ENCODE data around the gene EID3. TPM values are rescaled to one million over a fixed set of nuclear protein-coding genes. Genes with fewer than 3 reads are reported as not detected.
"Not testable (repeated sequence)": the region's sequence is repeated elsewhere in the genome, so short reads cannot be mapped to it uniquely, and the experiment has no call there.

The EID3 gene
- total RNA-seq, 1 donor from 2014 or later = 9.1 TPM

DNA sequence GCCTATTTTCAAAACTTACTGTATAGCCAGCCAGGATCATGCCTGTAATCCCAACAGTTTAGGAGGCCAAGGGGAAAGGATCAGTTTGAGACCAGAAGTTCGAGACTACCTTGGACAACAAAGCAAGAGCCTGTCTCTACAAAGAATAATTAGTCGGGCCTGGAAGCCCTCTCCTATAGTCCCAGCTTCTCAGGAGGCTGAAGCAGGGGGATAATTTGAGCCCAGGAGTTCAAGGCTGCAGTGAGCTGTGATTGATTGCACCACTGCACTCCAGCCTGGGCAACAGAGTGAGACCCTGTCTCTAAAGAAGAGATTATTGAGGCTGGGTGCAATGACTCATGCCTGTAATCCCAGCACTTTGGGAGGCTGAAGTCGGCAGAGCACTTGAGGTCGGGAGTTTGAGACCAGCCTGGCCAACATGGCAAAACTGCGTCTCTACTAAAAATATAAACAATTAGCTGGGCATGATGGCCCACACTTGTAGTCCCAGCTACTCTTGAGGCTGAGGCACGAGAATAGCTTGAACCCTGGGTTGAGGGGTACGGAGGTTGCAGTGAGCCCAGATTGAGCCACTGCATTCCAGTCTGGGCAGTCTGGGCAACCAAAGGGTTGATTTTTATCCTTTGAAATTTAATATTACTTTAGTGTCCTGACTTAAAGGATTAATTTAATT, 14.1 kb downstream of the EID3 start:
- H3K36me3 ChIP-seq = peaks cover 4 to 89% of the 10 kb centered on the region in 2 donors
- intact Hi-C loops (cut with DNase I) = no loop called here

DNA sequence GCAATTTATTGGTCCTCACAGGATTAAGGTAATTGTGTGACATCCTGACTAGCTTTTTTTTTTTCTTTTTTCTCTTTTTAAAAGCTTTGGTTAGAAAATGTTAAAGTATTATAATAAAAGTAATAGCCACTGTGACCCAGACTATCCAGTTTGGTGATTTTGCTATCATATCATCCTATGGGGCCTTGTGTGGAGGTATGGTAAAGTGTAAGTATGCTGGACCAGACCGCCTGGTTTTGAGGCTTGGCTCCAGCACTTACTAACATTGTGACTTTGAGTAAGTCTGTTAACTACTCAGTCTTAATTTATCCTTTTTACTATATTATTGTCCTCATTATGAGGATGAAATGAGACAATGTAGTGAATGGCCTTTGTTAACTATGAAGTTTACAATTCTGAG, 15.5 kb downstream of the EID3 start:
- H3K36me3 ChIP-seq = peaks cover 4 to 79% of the 10 kb centered on the region in 2 donors
- H3K4me3 ChIP-seq = no peak overlapping the region
- H3K4me1 ChIP-seq = no peaks in the 10 kb centered on the region
- TF ChIP-seq POLR2AphosphoS5 (IDR thresholded peaks at IDR 0.05; ENCODE audit: insufficient read depth in 1 of 2, low read depth in 1 of 2) = no peak
- TF ChIP-seq POLR2A (IDR thresholded peaks at IDR 0.05) = no peak
- TF ChIP-seq, protein P1, sequence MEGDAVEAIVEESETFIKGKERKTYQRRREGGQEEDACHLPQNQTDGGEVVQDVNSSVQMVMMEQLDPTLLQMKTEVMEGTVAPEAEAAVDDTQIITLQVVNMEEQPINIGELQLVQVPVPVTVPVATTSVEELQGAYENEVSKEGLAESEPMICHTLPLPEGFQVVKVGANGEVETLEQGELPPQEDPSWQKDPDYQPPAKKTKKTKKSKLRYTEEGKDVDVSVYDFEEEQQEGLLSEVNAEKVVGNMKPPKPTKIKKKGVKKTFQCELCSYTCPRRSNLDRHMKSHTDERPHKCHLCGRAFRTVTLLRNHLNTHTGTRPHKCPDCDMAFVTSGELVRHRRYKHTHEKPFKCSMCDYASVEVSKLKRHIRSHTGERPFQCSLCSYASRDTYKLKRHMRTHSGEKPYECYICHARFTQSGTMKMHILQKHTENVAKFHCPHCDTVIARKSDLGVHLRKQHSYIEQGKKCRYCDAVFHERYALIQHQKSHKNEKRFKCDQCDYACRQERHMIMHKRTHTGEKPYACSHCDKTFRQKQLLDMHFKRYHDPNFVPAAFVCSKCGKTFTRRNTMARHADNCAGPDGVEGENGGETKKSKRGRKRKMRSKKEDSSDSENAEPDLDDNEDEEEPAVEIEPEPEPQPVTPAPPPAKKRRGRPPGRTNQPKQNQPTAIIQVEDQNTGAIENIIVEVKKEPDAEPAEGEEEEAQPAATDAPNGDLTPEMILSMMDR (IDR thresholded peaks at IDR 0.05) = no peak
- H3K27me3 ChIP-seq = no peaks in the 10 kb centered on the region
- intact Hi-C loops (cut with DNase I) = no loop called here
- no peak for DNase-seq (ENCODE audit: extremely low spot score in 2 of 2)
- H3K9me3 ChIP-seq = no peaks in the 10 kb centered on the region
- no peak overlapping the region for H3K27ac ChIP-seq

More for the DNA sequence above, 14.1 kb downstream of the EID3 start:
- no peak for DNase-seq (ENCODE audit: extremely low spot score in 2 of 2)
- Histone ChIP-seq H3K27me3 (no peaks in the 10 kb centered on the region), H3K9me3 (no peaks in the 10 kb centered on the region), H3K4me1 (no peaks in the 10 kb centered on the region), H3K4me3 (no peak overlapping the region), H3K27ac (no peak overlapping the region)
- TF ChIP-seq, protein P1 (IDR thresholded peaks at IDR 0.05) = no peak
- TF ChIP-seq POLR2A (IDR thresholded peaks at IDR 0.05) (no peak), POLR2AphosphoS5 (IDR thresholded peaks at IDR 0.05; ENCODE audit: insufficient read depth in 1 of 2, low read depth in 1 of 2) (no peak)

DNA sequence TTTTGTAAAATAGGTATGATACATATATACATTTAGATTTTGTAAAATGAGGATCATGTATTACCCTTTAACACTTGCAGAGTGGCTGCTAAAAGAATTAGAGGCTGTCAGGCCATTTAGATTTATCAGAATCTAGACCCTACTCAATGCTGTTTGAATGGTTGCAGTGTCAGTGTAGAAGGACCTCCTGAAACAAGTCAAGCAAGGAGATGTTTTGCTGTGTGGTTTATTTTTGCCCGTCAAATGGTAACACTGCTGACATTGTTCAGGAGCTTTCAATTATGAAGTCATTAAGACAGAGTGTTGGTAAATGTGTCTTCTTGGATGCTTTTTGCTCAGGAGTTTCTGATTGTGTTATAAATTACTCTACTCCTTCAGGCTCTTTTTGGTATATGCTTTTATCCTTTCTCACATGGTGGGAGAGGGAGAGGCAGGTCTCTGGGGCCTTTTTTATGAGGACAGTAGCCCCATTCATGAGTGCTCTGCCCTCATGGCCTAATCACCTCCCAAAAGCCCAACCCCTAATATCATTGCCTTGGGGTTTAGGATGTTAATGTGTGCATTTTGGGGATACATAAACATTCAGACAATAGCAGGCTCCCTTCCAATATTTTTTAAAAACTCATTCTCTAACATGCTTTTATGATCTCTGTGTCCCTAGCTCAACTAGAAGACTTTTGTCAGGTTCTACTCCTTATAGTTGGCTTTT, 16.5 kb downstream of the EID3 start:
- intact Hi-C loops (cut with DNase I) = no loop called here
- TF ChIP-seq POLR2A (IDR thresholded peaks at IDR 0.05) = no peak
- TF ChIP-seq, protein P1 (IDR thresholded peaks at IDR 0.05) = no peak
- no peak for TF ChIP-seq POLR2AphosphoS5 (IDR thresholded peaks at IDR 0.05; ENCODE audit: insufficient read depth in 1 of 2, low read depth in 1 of 2)
- no peaks in the 10 kb centered on the region for H3K4me1 ChIP-seq
- H3K9me3 ChIP-seq = no peaks in the 10 kb centered on the region
- peaks cover 4 to 79% of the 10 kb centered on the region in 2 donors for H3K36me3 ChIP-seq
- no peak for DNase-seq (ENCODE audit: extremely low spot score in 2 of 2)
- H3K27ac ChIP-seq = no peak overlapping the region
- no peaks in the 10 kb centered on the region for H3K27me3 ChIP-seq
- H3K4me3 ChIP-seq = no peak overlapping the region

DNA sequence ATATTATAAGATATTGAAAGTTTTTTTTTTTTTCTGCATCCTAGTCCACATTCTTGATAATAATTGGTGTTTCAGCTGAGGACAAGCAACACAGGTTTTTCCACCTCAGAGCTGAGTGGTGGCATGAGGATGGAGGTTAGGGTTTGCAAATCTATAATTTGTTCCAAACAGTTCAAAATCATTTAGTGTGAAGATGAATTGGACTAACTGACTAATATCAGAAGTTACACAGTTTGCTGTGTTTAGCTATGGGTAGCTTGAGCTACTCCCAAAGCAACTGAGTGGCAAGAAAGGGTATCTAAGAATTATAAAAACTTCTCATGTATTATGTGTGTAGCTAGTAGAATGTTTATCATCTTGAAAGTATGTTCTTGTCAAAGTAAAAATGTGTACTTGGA, 17.1 kb downstream of the EID3 start:
- no peak overlapping the region for H3K4me3 ChIP-seq
- peaks cover 4 to 79% of the 10 kb centered on the region in 2 donors for H3K36me3 ChIP-seq
- no peaks in the 10 kb centered on the region for H3K4me1 ChIP-seq
- no peaks in the 10 kb centered on the region for H3K9me3 ChIP-seq
- no peaks in the 10 kb centered on the region for H3K27me3 ChIP-seq
- no peak for TF ChIP-seq POLR2AphosphoS5 (IDR thresholded peaks at IDR 0.05; ENCODE audit: insufficient read depth in 1 of 2, low read depth in 1 of 2)
- DNase-seq (ENCODE audit: extremely low spot score in 2 of 2) = no peak
- H3K27ac ChIP-seq = no peak overlapping the region
- intact Hi-C loops (cut with DNase I) = no loop called here

DNA sequence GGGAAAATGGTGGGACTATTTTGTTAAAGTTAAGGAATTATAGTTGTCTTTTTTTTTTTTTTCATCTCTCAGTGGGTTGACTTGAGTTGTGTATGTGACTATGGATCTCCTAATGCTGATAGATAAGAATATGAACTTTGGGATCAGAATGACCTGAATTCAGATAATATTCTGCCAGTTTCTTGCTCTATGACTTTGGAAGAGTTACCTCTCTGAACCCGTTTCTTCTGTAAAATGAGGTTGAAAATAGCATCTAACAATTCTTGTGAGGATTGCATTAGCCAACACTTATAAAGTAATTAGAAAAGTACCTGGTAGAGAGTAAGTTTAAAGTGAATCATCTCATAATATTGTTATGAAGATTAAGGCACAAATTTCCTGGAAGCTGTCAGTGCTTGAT, 18.4 kb downstream of the EID3 start:
- Histone ChIP-seq H3K36me3 (peaks cover 4 to 79% of the 10 kb centered on the region in 2 donors), H3K27me3 (no peaks in the 10 kb centered on the region), H3K4me3 (no peak overlapping the region), H3K9me3 (no peaks in the 10 kb centered on the region), H3K4me1 (no peaks in the 10 kb centered on the region), H3K27ac (no peak overlapping the region)
- no peak for DNase-seq (ENCODE audit: extremely low spot score in 2 of 2)
- intact Hi-C loops (cut with DNase I) = no loop called here
- no peak for TF ChIP-seq POLR2AphosphoS5 (IDR thresholded peaks at IDR 0.05; ENCODE audit: insufficient read depth in 1 of 2, low read depth in 1 of 2)
- TF ChIP-seq, protein P1 (IDR thresholded peaks at IDR 0.05) = no peak
- TF ChIP-seq POLR2A (IDR thresholded peaks at IDR 0.05) = no peak

DNA sequence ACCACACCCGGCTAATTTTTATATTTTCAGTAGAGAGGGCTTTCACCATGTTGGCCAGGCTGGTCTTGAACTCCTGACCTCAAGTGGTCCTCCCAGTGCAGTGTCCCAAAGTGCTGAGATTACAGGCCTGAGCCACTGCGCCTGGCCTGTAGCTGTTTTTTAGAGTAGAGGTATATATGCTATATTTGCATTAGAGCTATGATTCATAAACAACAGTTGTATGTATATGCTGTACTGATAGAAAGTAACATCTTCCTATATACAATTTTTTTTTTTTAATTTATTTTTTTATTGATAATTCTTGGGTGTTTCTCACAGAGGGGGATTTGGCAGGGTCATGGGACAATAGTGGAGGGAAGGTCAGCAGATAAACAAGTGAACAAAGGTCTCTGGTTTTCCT, 19.0 kb downstream of the EID3 start:
- H3K4me3 ChIP-seq; DNase-seq (ENCODE audit: extremely low spot score in 2 of 2); H3K27me3 ChIP-seq; intact Hi-C loops (cut with DNase I); H3K4me1 ChIP-seq; H3K9me3 ChIP-seq; H3K27ac ChIP-seq: not testable (repeated sequence)
- peaks cover 4 to 82% of the 10 kb centered on the region in 2 donors for H3K36me3 ChIP-seq
